Kidney (tissue), 14 donors: ENCODE results near the gene WNT7B. TPM values are rescaled to one million over a fixed set of nuclear protein-coding genes. Genes with fewer than 3 reads are reported as not detected.

Experiments
- DNase-seq, 5 donors: peaks; one replicate each; pipeline ENCODE4 v3.0.0-alpha.2; 2013 to 2020
- FAIRE-seq: peaks from 2 replicates; lab custom pipeline; 2012; peaks lifted over from hg19 to GRCh38; lab: Jason Lieb, UNC
- H3K27ac ChIP-seq, 2 donors: one replicate each; pipeline ENCODE4 v1.7.0; 2013; ENCODE audit warnings: low read depth in 2 of 2, low read length in 2 of 2, inconsistent platforms in 1 of 2
- H3K27me3 ChIP-seq: one replicate; pipeline ENCODE4 v1.7.1; 2013; ENCODE audit warnings: low read length, inconsistent platforms; ENCODE audit not compliant: control insufficient read depth, insufficient read depth
- H3K36me3 ChIP-seq, 3 donors: one replicate each; pipeline versions ENCODE4 v1.7.0 to v1.7.1; 2013; ENCODE audit warnings: low read length in 3 of 3, control low read depth in 1 of 3, inconsistent platforms in 1 of 3; ENCODE audit not compliant: insufficient read depth in 3 of 3, control insufficient read depth in 2 of 3
- H3K4me1 ChIP-seq, 3 donors: one replicate each; pipeline versions ENCODE4 v1.7.0 to v1.7.1; 2013; ENCODE audit warnings: low read length in 3 of 3, inconsistent platforms in 1 of 3, low read depth in 1 of 3; ENCODE audit not compliant: control insufficient read depth in 2 of 3, insufficient read depth in 2 of 3
- H3K4me3 ChIP-seq, 3 donors: one replicate each; pipeline versions ENCODE4 v1.7.0 to v1.8.1; 2013; ENCODE audit warnings: low read length in 3 of 3, control low read depth in 1 of 3, inconsistent platforms in 1 of 3
- H3K9ac ChIP-seq, 3 donors: one replicate each; pipeline versions ENCODE4 v1.7.0 to v1.7.1; 2013; ENCODE audit warnings: low read length in 3 of 3, control low read depth in 1 of 3, inconsistent platforms in 1 of 3
- H3K9me3 ChIP-seq, 3 donors: one replicate each; pipeline versions ENCODE4 v1.7.0 to v1.7.1; 2013; ENCODE audit warnings: low read length in 3 of 3, control low read depth in 1 of 3, inconsistent platforms in 1 of 3; ENCODE audit not compliant: control insufficient read depth in 2 of 3, insufficient read depth in 1 of 3
- intact Hi-C: fragments of 100-400 bp; cut with DNase I; formaldehyde crosslinking; loops from one replicate; pipeline ENCODE4 v1.11.1; 2022
- polyA plus RNA-seq: library from polyadenylated mRNA; stranded (reverse); fragments of 350-450 nt; fragmentation: Illumina TruSeq; extraction: RNeasy Lipid Tissue Mini Kit (QIAGEN cat#74804); gene quantifications from one replicate; pipeline ENCODE4 v1.2.3, GENCODE V29; 2014; ENCODE audit warnings: low read depth, low replicate concordance; ENCODE audit not compliant: insufficient read depth
- total RNA-seq: library from RNA; stranded (reverse); fragmentation: NEBNext Ultra II Directional; extraction: Animal tissue kit (Norgen Biotek cat#: 25700); gene quantifications from one replicate; pipeline ENCODE4 v1.2.1, GENCODE V29; 2021
- TF ChIP-seq, protein P1 (sequence below): IDR thresholded peaks from 3 replicates; pipeline ENCODE4 v1.5.1; 2012; ENCODE audit warnings: mild to moderate bottlenecking, moderate library complexity, borderline replicate concordance; ENCODE audit not compliant: insufficient read depth; ENCODE audit errors: extremely low read depth
- donor health status: control.
- donor health status: control.
- donor health status: control.
- donor health status: control.
- donor health status: control.
- donor health status: DM: yes; HTN: yes; CAD: no.
- donor health status: Normal renal cell carcinoma (clear cell type).

The WNT7B gene
- total and polyA plus RNA-seq, 2 donors from 2014 or later = 1.6 to 2.4 TPM

DNA sequence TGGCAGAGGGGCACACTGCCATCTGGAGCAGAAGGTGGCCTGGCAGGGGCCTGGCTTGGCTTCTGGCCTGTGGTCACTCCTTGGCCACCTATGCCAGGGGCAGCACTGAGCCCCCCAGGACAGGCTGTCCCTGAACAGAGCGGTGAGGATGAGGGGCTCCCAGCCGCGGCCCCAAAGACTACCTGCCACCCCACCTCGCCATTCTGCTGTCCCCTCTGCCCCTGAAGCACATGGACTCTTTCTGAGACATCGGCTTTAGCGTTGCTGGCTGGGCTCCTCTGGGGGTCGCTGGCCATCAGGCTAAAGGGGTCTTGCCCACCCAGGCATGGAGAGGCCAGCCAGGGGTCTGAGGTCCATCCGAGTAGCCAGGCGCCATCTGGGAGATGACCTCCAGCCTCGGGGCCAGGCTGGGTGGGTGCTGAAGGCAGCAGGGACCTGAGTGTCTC is 87.8 kb downstream of the WNT7B start:
- no peak for FAIRE-seq
- no peak overlapping the region for H3K4me3 ChIP-seq
- no peak overlapping the region for H3K27ac ChIP-seq
- DNase-seq = peak in 2 of 5 donors; percentile 20 to 76
- TF ChIP-seq, protein P1, sequence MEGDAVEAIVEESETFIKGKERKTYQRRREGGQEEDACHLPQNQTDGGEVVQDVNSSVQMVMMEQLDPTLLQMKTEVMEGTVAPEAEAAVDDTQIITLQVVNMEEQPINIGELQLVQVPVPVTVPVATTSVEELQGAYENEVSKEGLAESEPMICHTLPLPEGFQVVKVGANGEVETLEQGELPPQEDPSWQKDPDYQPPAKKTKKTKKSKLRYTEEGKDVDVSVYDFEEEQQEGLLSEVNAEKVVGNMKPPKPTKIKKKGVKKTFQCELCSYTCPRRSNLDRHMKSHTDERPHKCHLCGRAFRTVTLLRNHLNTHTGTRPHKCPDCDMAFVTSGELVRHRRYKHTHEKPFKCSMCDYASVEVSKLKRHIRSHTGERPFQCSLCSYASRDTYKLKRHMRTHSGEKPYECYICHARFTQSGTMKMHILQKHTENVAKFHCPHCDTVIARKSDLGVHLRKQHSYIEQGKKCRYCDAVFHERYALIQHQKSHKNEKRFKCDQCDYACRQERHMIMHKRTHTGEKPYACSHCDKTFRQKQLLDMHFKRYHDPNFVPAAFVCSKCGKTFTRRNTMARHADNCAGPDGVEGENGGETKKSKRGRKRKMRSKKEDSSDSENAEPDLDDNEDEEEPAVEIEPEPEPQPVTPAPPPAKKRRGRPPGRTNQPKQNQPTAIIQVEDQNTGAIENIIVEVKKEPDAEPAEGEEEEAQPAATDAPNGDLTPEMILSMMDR = no peak
- H3K4me1 ChIP-seq = no peaks in the 10 kb centered on the region
- no peaks in the 10 kb centered on the region for H3K27me3 ChIP-seq
- no peak overlapping the region for H3K9ac ChIP-seq
- H3K9me3 ChIP-seq = no peaks in the 10 kb centered on the region
- H3K36me3 ChIP-seq = no peaks in the 10 kb centered on the region
- intact Hi-C loops = no loop called here

DNA sequence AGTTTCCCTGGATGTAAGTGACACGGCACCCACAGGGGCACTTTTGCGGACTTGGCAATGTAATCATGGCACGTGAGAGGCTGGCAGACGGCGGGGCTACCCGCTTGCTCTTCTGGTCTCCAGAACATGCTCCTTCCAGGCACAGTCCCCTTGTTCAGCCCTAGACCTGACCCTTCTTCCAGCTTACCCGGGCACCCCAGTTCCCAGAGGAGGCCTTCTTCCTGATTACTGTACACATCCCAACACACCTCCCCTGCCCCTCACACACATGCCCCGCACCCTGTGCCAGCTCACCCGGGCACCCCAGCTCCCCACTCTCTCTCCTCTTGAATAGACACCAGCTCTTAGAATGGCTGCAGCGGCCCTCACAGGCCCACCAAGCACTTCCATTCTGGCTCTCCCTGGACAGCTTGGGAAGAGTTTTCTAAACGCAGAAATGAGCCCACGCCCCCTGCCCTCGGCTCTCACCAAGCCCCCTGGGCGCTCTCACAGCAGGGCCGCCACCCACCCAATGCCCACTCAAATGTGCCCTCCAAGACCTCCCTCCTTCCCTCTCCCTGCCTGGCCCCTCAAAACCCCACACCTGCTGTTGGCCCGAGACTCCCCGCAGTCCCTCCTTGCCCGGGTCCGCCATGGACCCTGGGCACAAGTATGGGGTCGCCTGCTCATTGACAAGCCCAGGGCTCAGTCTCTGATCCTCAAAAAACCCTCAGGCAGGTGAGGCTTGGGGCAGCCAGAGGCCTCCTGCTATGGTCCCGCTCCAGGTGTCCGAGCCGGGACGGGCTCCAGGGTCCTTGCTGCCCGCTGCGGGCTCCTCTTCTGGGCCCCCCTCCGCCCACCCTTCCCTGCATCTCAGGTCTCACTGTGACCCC is 88.5 kb downstream of the WNT7B start:
- Histone ChIP-seq H3K36me3 (no peaks in the 10 kb centered on the region), H3K4me1 (no peaks in the 10 kb centered on the region), H3K27me3 (no peaks in the 10 kb centered on the region), H3K4me3 (no peak overlapping the region), H3K9me3 (no peaks in the 10 kb centered on the region), H3K9ac (no peak overlapping the region), H3K27ac (no peak overlapping the region)
- FAIRE-seq (no peak), DNase-seq (peak in 2 of 5 donors; percentile 36 to 61)
- intact Hi-C loops = no loop called here
- TF ChIP-seq, protein P1 = no peak

DNA sequence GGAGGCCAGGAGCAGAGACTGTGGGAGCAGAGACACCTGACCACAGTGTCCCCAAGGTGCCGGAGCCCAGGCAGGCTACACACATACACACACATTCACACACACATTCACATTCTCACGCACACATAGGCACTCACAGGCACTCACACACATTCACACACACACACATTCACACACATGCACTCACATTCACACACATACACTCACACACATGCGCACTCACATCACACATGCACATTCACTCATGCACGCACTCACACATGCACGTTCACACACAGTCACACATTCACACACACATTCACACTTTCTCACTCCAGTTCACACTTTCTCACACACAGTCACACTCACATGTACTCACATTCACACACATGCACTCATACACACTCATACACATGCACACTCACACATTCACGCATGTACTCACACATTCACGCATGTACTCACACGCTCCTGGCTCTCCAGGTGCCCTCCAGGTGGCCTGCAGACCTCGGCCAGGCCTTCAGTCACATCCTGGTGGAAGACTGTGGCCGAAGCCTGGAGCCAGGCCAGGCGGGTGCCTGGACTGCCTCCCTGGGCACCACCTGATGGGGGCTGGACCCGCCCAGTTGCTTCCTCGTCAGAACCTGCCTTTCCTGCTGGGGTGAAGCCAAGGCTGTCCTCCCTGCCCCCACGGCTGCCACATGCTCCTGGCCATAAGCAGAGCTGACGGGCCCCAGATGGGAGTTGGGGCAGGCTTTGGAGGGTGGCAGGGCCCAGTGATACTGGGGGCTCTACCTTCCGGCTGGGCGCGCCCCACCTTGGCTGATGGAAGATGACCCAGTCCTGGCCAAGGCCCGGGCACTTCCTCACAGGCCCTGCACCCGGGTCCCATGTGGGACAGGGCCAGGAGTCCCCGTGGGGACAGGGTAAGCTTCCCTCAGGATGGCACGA is 89.5 kb downstream of the WNT7B start:
- DNase-seq (peak in 2 of 5 donors; percentile 52 to 94), FAIRE-seq (no peak)
- no peaks in the 10 kb centered on the region for H3K36me3 ChIP-seq
- H3K27ac ChIP-seq = no peak overlapping the region
- no peak overlapping the region for H3K9ac ChIP-seq
- H3K9me3 ChIP-seq = no peaks in the 10 kb centered on the region
- H3K27me3 ChIP-seq = no peaks in the 10 kb centered on the region
- H3K4me3 ChIP-seq = no peak overlapping the region
- TF ChIP-seq, protein P1 = no peak
- H3K4me1 ChIP-seq = no peaks in the 10 kb centered on the region
- intact Hi-C loops = no loop called here
